HS-27A (cell line): ENCODE results near the gene BOK.
"Not testable (repeated sequence)": the region's sequence is repeated elsewhere in the genome, so short reads cannot be mapped to it uniquely, and the experiment has no call there.

ENCODE experiments used
- DNase-seq: peaks from one replicate; pipeline ENCODE4 v3.0.0-alpha.2; 2012; ENCODE audit warnings: low read depth, missing footprints

Gene BOK

DNA sequence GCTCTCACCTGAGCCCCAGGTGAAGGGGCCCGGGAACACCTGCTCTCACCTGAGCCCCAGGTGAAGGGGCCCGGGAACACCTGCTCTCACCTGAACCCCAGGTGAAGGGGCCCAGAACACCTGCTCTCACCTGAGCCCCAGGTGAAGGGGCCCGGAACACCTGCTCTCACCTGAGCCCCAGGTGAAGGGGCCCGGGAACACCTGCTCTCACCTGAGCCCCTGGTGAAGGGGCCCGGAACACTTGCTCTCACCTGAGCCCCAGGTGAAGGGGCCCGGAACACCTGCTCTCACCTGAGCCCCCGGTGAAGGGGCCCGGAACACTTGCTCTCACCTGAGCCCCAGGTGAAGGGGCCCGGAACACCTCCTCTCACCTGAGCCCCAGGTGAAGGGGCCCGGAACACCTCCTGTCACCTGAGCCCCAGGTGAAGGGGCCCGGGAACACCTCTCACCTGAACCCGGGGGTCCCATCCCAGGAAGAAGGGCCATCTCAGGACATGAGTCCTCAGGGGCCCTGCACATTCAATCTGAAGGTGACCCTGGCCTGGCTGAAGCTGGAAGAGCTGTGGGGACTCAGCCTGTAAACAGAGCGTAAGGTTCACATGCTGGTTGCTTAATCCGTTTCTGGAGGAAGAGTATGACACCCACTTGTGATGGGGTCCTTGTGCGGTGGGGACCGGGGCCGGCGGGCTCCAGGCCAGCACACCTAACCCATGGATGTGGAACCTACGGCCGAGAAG is 14.5 kb downstream of the BOK start:
- DNase-seq = not testable (repeated sequence)

DNA sequence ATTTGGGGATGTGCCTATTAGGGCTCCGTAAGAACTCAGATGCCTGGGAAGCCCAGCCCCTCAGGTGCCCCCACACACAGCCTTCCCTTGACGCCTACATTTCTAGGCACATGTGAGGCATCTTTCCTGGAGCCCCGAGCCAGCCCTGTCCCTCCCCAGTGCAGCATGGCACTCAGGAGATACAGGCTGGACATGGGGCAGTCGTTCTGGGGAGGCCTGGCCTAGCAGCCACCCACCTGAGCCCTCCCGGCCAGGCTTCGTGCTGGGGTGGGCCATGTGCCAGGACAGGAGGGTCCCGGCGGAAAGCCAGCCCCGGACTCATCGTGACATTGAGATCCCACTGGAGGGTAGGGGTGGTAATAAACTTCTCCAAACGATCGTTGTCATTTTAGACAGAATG is 15.2 kb downstream of the BOK start:
- no peak for DNase-seq

DNA sequence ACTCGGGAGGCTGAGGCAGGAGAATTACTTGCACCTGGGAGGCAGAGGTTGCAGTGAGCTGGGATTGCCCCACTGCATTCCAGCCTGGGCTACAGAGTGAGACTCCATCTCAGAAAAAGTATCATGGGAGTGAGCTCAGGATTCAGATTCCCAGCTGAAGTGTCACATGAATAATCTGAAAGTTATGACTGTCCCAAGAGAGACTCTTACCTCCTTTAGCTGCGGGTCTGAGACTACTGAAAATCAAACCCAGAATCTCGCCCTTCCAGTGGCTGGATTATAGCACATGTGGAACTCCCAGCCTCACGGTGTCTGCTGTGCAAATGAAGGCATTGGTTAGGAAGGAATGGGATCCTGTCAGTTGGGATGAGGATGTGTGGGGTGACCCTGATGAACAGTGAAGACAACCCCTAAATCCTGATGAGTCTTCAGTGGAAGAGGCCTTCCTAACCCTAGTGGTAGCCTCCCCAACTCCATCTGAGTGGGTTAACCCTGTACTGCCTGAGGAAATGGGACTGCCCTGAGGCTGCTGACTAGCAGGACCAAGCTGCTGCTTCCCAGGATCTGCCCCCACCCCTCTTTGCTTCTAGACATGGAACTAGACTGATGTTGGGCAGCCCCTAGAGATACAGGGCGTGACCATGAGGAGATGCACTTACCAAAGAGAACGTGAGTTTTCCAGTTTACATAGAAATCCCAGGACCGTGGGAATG is 16.5 kb downstream of the BOK start:
- DNase-seq = no peak

DNA sequence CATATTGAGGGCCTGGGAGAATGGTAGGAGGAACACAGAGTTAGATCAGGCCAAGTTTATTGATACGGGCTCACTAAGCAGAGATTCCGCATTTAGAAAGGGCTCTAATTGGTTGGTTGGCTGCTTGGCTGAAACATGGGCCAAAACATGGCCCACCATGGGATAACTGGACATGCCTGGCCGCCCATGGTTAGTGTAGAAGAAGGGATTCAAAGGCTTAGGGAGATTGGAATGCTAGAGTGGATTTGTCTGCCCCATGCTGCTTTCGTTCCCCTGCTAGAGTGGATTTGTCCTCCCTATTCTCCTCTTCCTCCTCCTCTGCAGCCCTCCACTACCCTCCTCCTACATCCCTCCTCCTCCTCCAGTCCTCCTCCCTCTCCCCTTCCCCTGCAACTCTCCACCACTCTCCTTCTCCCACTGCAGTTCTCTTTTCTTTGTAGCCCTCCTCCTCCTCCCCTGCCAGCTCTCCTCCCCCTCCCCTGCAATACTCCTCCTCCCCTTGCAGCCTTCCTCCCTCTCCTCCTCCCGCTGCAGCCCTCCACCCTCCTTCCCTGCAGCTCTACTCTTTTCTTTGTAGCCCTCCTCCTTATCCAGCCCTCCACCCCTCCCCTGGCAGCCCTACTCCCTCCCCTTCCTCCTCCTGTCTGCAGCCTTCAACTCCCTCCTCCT is 17.2 kb downstream of the BOK start:
- DNase-seq = no peak

DNA sequence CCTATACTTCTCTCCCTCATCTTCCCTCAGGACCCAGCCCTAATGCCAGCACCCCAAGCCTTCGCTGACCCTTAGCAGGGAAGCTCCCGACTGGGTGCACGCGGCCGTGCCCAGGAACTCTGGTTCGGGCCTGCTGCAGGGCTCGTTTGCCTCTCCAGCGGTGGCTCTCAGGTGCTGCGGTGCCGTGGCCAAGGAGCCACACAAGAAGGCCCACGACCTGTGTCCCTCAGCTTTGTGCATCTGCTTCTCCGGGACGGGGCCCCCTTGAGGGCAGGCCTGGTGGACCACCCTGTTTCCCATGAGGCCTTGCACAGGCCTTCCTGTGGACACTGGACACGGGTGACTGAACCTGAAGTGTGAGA is 17.7 kb downstream of the BOK start:
- no peak for DNase-seq

DNA sequence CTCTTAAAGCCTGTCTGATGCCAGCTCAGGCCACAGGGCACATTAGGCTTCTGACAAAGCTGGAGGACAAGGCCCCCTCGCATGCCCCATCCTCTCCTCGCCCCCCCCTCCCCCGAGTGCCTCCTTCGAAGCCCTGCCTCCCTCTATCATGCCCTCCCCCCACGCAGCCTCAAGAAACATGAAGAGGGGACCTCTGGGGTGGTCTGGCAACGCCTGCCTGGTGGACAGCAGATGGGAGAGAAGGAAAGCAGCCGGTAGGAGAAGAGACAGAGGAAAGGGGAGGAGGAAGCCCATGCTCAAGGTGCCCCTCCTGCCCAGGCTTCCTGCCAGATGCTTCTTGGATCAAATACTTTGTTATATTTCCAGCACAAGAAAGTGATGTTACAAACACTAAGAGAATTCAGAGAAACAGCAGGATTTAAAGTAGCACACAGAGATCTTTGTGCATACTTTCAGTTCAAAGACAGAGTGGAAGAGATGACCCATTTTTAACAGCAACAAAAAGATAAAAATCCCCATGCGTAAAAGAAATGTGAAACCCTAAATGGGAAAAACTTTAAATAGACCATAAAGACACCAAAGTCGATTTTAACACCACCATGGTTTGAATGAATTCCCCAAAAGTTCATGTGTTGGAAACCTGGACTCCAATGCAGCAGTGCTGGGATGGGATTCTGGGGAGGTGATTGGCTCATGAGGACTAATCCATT is 19.0 kb downstream of the BOK start:
- no peak for DNase-seq

DNA sequence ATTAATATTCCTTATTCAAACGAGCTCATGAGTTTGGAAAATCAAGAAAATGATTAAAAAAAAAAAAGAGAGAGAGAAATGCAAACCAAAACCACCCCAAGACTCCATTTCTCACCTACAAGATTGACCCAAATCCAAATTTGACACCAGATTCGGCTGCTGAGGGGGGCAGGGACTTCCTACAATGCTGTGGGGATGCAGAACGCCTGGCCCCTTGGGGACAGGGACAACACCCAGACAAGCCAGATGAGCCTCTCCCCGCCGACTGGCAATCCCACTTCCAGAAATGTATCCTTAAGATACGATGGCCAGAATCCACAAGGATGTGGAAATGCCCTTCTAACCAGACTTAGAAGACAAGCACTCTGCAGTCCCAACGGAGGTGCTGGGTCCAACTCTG is 20.7 kb downstream of the BOK start:
- no peak for DNase-seq

DNA sequence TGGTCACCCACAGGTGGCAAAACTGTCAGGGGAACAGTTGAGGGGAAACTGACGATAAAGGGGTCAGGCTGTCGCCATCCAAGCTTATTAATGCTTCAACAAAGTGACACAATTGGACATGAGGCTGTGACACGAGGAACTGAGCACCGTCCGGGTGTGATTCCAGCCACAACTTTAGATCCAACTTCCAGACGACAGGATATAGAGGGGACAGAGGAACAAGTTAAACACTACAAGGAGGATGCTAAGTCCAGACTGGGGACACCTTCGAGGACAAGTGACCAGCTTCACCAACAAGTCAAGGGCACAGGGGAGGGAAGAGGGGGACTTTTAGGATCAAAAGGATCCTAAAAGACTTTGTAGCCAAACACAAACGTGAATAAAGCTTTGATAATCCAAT is 23.8 kb downstream of the BOK start:
- no peak for DNase-seq

DNA sequence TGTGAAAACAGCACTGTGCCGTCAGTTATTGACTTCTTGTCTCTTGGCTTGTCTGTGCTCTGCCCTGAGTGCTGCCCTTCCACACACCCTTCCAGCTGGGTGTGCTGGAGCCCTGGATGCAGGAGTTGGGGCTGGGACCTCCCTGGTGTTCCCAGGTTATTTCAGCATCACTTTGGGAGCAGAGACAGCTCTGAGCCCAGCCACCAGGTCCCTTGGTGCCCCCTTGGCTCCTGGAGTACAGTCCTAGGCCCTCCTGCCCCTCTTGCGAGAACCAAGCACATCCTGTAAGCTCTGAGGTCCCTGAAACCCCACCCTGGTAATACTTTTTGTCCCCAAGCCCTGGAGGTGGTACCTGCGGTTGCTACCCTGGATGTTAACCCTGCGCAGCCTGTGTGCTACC is 24.3 kb downstream of the BOK start:
- DNase-seq = no peak

DNA sequence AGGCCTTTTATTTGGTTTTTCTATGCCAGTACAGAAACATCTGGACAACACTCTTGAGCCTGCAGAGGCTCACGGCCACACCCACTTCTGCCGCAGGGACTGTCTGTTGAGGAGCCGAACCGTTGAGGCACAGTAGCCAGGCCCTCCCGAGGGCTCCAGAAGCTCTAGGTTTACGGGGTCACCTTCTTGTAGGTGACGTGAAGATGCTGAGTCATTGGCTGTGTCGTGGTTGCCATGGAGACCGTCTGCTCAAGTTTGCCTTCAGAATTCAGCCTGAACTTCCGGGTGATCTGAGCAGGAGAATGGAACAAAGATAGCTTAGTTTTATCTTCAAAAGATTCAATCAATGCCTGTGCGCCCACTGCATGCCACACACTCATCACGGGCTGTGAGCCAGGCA is 25.9 kb downstream of the BOK start:
- no peak for DNase-seq

DNA sequence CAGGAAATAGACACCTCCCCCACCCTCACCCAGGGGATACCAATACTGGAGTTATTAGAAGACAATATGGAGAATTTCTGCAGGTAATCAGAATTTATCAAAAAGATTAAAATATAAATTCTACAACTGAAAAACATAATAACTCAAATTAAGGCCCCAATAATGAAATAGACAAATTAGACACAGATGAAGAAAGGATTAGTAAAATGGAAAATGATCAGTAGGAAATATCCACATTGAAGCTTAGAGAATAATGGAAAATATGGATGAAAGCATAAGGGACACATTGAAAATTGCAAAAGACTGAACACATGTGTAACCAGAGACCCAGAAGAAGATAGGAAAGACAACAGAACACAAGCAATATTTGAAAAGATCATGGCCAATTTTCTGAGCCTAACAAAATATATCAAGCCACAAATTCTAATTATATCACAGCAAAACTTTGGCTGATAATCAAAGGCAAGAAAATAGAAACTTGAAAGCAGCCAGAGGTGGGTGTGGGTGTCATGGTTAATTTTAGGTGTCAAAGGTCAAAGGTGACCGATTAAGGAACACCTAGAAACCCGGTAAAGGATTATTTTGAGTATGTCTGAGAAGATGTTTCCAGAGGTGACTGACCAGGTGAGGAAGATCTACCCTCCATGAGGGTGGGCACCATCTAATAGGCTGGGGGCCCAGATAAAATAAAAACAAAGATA is 28.2 kb downstream of the BOK start:
- DNase-seq = no peak

DNA sequence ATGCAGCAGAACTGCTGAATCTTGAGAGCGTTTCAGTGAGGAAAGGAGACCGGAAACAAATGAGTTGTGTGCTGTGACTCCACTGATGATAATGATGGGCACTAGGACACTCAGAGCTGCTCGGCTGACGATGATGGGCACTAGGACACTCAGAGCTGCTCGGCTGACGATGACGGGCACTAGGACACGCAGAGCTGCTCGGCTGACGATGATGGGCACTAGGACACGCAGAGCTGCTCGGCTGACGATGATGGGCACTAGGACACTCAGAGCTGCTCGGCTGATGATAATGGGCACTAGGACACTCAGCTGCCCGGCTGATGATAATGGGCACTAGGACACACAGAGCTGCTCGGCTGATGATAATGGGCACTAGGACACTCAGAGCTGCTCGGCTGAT is 31.3 kb downstream of the BOK start:
- not testable (repeated sequence) for DNase-seq

DNA sequence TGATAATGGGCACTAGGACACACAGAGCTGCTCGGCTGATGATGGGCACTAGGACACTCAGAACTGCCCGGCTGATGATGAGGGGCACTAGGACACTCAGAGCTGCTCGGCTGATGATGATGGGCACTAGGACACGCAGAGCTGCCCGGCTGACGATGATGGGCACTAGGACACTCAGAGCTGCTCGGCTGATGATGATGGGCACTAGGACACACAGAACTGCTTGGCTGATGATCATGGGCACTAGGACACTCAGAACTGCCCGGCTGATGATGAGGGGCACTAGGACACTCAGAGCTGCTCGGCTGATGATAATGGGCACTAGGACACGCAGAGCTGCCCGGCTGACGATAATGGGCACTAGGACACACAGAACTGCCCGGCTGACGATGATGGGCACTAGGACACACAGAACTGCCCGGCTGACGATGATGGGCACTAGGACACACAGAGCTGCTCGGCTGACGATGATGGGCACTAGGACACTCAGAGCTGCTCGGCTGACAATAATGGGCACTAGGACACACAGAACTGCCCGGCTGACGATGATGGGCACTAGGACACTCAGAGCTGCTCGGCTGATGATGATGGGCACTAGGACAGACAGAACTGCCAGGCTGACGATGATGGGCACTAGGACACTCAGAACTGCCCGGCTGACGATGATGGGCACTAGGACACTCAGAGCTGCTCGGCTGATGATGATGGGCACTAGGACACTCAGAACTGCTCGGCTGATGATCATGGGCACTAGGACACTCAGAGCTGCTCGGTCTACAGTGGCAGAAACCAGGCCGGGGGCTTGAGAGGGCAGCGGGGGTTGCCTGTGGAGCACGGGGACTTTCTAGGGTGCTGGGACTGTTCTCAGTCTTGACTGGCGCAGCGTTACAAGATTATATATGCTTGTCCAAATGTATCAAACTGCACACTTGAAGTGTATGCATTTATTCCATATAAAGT is 32.2 kb downstream of the BOK start:
- not testable (repeated sequence) for DNase-seq

DNA sequence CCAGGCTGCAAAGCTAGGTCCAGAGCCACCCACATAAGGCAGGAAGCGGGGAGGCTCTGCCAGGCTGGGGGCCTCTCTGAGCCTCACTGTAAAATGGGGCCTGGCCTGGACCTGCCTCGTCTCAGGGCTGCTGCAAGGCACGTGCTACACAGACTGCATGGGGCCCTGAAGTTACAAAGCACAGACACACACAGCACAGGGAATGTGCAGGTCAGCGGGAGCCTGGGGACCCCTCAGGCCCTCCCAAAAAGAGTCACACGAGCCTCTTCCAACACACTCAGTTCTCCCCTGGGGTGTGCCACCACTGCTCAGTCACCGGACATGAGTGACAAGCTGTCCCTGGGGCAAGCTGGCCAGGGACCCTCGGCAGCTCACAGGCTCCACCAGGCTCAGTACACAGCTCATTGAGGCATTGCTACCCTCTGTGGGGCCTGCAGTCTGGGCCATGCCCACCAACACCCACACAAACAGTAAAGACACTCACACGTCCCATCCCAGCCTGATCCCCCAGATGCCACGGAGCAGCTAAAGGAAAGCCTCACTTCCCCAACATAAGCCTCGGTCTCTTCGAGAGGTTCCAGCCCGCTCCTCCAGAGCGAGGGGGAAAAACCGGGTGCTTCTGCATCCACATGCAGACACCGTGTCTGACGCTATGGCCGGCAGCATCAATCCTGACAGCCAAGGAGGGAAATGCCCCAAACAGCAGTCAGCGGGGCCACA is 33.7 kb downstream of the BOK start:
- no peak for DNase-seq

DNA sequence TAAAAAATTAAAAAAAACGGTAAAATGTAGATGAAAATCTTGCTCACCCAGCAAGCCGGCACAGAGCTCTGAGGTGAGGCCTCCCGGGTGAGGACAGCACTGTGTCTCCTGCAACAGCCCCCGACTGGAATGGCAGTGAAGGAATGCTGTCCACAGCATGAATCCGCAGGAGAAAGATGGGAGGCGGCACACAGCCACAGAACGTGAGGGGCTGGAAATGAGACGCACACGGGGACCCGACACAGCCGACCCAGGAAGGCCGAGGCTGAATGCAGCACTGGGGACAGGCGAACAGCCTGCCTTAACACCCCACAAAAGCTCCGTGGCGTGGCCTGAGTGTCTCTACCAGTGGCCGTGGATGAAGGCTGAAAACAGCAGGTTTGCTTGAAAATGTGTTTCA is 34.7 kb downstream of the BOK start:
- DNase-seq = no peak

DNA sequence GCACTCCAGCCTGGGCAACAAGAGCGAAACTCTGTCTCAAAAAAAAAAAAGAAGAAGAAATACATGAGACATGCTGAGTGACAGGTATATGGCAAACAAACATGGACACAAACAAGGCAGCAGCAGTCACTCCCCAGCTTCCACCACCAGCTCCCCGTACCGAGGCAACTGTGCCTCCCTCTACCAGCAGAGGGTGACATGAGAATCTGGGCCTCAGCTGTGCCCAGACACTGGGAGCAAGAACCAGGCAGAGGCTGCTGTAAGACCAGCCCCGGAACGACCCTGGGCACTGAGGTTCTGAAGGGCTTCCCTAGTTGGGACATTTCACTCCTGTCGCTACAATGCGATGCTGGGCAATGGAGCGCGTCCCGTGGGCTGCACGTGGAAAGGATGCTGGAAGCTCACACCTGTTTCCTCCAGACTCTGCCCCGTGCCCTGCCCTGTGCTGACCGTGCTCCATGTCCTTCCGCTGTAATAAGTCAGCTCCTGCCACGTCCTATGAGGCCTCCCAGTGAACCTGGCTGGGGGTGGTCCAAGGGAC is 37.1 kb downstream of the BOK start:
- DNase-seq = no peak

DNA sequence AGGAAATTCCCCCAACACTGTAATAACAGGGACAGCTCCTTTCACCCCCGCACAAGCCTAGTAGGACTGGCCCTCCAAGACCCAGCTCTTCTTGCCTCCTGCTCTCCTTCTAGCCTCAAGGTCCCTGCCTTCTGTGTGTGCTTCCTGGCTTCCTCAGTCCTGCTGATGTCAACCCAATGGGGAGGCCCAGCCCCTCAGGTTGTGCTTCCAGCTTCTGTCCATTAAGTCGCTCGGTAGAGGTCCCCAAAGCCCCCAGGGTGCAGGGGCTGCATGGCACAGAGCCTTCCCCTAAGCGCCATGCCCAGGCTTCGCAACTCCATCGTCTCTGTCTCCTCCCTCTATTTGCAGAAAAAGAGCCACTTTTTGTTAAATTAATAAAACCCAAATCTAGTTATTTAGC is 39.0 kb downstream of the BOK start:
- DNase-seq = no peak

DNA sequence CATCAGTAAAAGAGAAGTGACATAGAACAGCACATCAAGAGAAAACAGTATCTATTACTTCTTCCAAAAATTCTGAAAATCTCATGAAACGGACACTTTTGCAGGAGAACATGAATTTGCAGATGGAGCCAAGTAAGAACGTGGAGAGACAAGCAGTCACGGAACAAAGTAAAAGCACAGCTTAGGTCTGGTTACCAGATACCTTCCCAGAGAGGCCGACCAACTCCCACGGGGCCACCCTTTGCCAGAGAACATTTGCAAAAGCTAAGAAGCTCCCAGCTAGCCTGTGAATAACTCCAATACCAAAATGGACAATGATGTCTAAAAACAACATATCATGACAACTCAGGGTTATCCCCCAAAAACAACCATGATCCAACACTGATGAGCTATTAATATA is 39.5 kb downstream of the BOK start:
- no peak for DNase-seq

DNA sequence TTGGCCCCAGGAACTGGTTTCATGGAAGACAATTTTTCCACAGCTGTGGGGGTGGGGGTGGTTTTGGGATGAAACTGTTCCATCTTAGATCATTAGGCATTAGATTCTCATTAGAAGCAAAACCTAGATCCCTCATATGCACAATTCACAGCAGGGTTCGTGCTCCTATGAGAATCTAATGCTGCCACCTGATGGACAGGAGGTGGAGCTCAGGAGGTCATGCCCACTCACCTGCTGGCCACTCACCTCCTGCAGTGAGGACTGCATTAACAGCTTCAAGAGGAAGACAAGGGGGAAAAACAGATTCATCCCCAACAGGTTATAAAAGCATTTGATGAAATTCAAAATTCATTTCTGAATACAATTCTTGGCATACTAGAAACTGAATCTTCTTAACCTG is 39.9 kb downstream of the BOK start:
- no peak for DNase-seq

DNA sequence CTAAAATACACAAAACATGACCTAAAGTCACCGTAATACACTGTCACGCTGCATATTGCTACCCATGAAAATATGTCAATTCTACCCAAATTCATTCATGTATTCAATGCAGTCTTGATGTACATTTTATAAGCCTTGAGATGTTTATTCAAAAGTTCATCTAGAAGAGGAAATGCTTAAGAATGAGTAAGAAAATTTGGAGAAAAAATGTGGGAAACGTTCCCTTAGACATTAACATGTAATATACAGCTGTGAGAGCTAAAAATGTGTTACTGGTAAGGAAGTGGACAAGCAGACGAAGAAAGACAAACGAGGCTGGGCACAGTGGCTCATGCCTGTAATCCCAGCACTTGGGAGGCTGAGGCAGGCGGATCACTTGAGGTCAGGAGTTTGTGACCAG is 41.1 kb downstream of the BOK start:
- no peak for DNase-seq
